MM.1S (cell line): ENCODE measurements around the gene GFPT1.

Experiments
- DNase-seq: peaks from one replicate; pipeline ENCODE4 v3.0.0-alpha.2; 2015
- H2AFZ ChIP-seq: fragments of 300-600 bp; sonication (generic); 2 replicates; pipeline ENCODE4 v1.6.0; 2016; ENCODE audit warnings: antibody characterized with exemption, low read length
- H3F3A ChIP-seq: fragments of 300-600 bp; sonication (generic); 2 replicates; pipeline ENCODE4 v1.6.1; 2016; ENCODE audit warnings: mild to moderate bottlenecking, antibody characterized with exemption, low read length, moderate library complexity, mixed read lengths; ENCODE audit not compliant: insufficient read depth
- H3K27ac ChIP-seq: fragments of 300-600 bp; sonication (generic); 2 replicates; pipeline ENCODE4 v1.5.1; 2016; ENCODE audit warnings: mild to moderate bottlenecking, low read length
- H3K27me3 ChIP-seq: fragments of 300-600 bp; sonication (generic); replicated peaks from 2 replicates; pipeline ENCODE4 v1.6.0; 2016; ENCODE audit warnings: low read length; ENCODE audit not compliant: insufficient read depth
- H3K36me3 ChIP-seq: fragments of 300-600 bp; sonication (generic); replicated peaks from 2 replicates; pipeline ENCODE4 v1.6.1; 2016; ENCODE audit warnings: mild to moderate bottlenecking, low read length, mixed read lengths; ENCODE audit not compliant: insufficient read depth
- H3K4me1 ChIP-seq: fragments of 300-600 bp; sonication (generic); 2 replicates; pipeline ENCODE4 v1.6.1; 2016; ENCODE audit warnings: low read length, mixed read lengths
- H3K4me2 ChIP-seq: fragments of 300-600 bp; sonication (generic); 2 replicates; pipeline ENCODE4 v1.6.0; 2016; ENCODE audit warnings: low read depth, low read length
- H3K4me3 ChIP-seq: fragments of 300-600 bp; sonication (generic); 2 replicates; pipeline ENCODE4 v1.5.1; 2016; ENCODE audit warnings: low read length, mixed read lengths
- H3K79me2 ChIP-seq: fragments of 300-600 bp; sonication (generic); 2 replicates; pipeline ENCODE4 v1.6.1; 2016; ENCODE audit warnings: mixed run types, low read length, mixed read lengths
- H3K9ac ChIP-seq: fragments of 300-600 bp; sonication (generic); 2 replicates; pipeline ENCODE4 v1.6.1; 2016; ENCODE audit warnings: low read length, mixed read lengths
- H3K9me2 ChIP-seq: fragments of 300-600 bp; sonication (generic); replicated peaks from 2 replicates; pipeline ENCODE4 v1.6.1; 2016; ENCODE audit warnings: mild to moderate bottlenecking, low read length, mixed read lengths; ENCODE audit not compliant: insufficient read depth
- H3K9me3 ChIP-seq: fragments of 300-600 bp; sonication (generic); replicated peaks from 2 replicates; pipeline ENCODE4 v1.6.1; 2016; ENCODE audit warnings: mild to moderate bottlenecking, low read length, mixed read lengths; ENCODE audit not compliant: insufficient read depth
- H4K20me1 ChIP-seq: fragments of 300-600 bp; sonication (generic); 2 replicates; pipeline ENCODE4 v1.6.1; 2016; ENCODE audit warnings: mild to moderate bottlenecking, low read length, moderate library complexity, mixed read lengths; ENCODE audit not compliant: insufficient read depth
- EZH2 ChIP-seq: fragments of 300-600 bp; sonication (generic); optimal IDR thresholded peaks from 2 replicates; pipeline ENCODE3; 2017; ENCODE audit warnings: low read depth, mild to moderate bottlenecking, antibody characterized with exemption, low read length, mixed read lengths
- EZH2phosphoT487 ChIP-seq: fragments of 300-600 bp; sonication (generic); IDR thresholded peaks from 2 replicates; pipeline ENCODE4 v1.6.1; 2018; ENCODE audit warnings: antibody characterized with exemption, low read length
- TF ChIP-seq, protein P1 (sequence below): fragments of 300-600 bp; sonication (generic); IDR thresholded peaks from 2 replicates; pipeline ENCODE4 v1.5.1; 2016; ENCODE audit warnings: antibody characterized with exemption, low read length, mixed read lengths

GFPT1 gene

DNA sequence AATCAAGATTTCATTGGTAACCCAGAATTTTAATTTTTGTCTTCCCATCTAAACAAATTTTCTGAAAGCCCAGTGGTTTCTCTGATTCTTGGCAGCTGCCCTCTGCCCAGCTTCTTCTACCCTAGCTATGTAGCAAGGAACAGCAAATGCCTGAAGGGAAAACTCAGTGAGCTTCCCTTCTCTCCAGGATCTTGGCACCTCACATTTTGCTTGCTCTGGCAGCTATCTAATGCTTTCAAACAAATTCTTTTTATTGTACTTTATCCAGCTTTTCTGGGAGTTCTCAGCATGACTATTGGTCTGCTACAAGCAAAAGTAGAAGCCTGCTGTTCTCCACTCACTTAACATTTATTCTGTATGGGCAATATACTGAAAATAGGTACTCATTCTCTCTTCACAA is 18.3 kb upstream of the GFPT1 start:
- H3K9me3 ChIP-seq, result no peaks in the 10 kb centered on the region
- no peak overlapping the region for H3K4me3 ChIP-seq
- H3K4me2 ChIP-seq, result no peak overlapping the region
- no peaks in the 10 kb centered on the region for H3F3A ChIP-seq
- no peaks in the 10 kb centered on the region for H4K20me1 ChIP-seq
- TF ChIP-seq EZH2phosphoT487 (no peak), EZH2 (no peak)
- TF ChIP-seq, protein P1, sequence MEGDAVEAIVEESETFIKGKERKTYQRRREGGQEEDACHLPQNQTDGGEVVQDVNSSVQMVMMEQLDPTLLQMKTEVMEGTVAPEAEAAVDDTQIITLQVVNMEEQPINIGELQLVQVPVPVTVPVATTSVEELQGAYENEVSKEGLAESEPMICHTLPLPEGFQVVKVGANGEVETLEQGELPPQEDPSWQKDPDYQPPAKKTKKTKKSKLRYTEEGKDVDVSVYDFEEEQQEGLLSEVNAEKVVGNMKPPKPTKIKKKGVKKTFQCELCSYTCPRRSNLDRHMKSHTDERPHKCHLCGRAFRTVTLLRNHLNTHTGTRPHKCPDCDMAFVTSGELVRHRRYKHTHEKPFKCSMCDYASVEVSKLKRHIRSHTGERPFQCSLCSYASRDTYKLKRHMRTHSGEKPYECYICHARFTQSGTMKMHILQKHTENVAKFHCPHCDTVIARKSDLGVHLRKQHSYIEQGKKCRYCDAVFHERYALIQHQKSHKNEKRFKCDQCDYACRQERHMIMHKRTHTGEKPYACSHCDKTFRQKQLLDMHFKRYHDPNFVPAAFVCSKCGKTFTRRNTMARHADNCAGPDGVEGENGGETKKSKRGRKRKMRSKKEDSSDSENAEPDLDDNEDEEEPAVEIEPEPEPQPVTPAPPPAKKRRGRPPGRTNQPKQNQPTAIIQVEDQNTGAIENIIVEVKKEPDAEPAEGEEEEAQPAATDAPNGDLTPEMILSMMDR, result no peak
- H3K27me3 ChIP-seq, result no peaks in the 10 kb centered on the region
- no peaks in the 10 kb centered on the region for H3K36me3 ChIP-seq
- H3K79me2 ChIP-seq, result no peaks in the 10 kb centered on the region
- H3K27ac ChIP-seq, result no peak overlapping the region
- no peak overlapping the region for H2AFZ ChIP-seq
- no peak for DNase-seq
- H3K4me1 ChIP-seq, result no peaks in the 10 kb centered on the region
- H3K9me2 ChIP-seq, result no peaks in the 10 kb centered on the region
- H3K9ac ChIP-seq, result no peak overlapping the region

DNA sequence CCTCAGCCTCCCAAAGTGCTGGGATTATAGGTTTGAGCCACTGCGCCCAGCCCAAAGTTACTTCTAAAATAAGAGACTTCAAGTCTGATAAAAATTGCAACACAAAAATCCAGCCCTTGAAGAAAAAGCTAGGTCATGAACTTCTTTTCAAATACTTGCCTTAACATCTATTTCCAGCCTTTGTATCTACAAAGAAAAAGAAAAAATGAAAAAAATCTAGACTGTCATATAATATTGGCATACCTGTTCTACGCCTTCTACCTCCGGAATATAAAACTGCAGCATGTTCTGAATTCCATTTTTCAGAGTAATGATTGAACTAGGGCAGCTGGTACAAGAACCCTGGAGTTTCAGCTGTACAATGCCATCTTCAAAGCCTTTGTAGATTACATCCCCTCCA is 13.1 kb upstream of the GFPT1 start:
- Histone ChIP-seq H3K4me2 (no peak overlapping the region), H3F3A (no peaks in the 10 kb centered on the region), H3K79me2 (no peaks in the 10 kb centered on the region), H4K20me1 (no peaks in the 10 kb centered on the region), H3K27me3 (no peaks in the 10 kb centered on the region), H3K27ac (no peak overlapping the region), H3K36me3 (no peaks in the 10 kb centered on the region), H3K9me2 (no peaks in the 10 kb centered on the region), H3K4me1 (no peaks in the 10 kb centered on the region), H3K9ac (no peak overlapping the region), H2AFZ (no peak overlapping the region), H3K9me3 (no peaks in the 10 kb centered on the region), H3K4me3 (no peak overlapping the region)
- TF ChIP-seq, protein P1, result no peak
- DNase-seq, result no peak

DNA sequence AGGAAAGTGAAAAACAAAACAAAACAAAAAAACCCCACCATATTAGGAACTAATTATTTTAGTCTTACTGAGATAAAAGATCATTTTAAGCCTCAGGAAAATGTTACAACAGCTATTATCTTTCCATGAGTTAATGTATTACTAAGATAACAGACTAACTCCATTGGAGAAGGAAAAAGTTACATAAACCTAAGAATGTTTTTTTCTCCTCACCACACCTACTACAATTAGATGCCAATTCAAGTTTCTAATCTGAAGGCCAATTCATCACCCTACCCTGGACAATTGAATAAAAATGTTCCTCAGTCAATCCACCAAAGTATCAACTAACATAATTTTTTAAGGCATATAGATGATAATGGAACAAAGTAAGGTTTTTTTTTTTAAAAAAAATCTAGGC is 10.2 kb upstream of the GFPT1 start:
- H2AFZ ChIP-seq, result no peak overlapping the region
- no peaks in the 10 kb centered on the region for H3K36me3 ChIP-seq
- H3K9ac ChIP-seq, result no peak overlapping the region
- TF ChIP-seq, protein P1, result no peak
- no peak for TF ChIP-seq EZH2
- no peak for TF ChIP-seq EZH2phosphoT487
- DNase-seq, result no peak
- H3K4me2 ChIP-seq, result no peak overlapping the region
- no peaks in the 10 kb centered on the region for H3K4me1 ChIP-seq
- H3K27me3 ChIP-seq, result no peaks in the 10 kb centered on the region
- H3F3A ChIP-seq, result no peaks in the 10 kb centered on the region
- no peak overlapping the region for H3K4me3 ChIP-seq
- H3K9me2 ChIP-seq, result no peaks in the 10 kb centered on the region
- H3K9me3 ChIP-seq, result no peaks in the 10 kb centered on the region
- H3K79me2 ChIP-seq, result no peaks in the 10 kb centered on the region
- H3K27ac ChIP-seq, result no peak overlapping the region
- H4K20me1 ChIP-seq, result no peaks in the 10 kb centered on the region

DNA sequence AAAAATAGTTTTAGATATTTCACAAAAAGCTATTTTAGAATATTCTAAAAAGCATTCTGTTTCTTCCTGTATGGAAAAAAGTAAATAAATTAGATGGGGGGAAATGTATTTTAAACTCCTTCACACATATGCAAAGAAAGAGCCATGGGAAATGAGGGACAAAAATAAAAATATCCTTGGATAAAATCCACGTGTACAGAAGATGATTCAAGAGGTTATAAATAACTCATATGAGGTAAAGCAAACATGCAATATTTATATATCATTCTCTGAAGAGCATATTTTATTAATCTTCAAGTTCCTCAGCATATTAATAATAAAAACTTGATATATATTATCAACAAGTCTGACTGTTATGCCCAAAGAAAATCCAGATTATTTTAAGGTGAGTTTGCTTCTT is 8.8 kb upstream of the GFPT1 start:
- no peak for DNase-seq
- H3K4me1 ChIP-seq, result no peaks in the 10 kb centered on the region
- H3K27me3 ChIP-seq, result no peaks in the 10 kb centered on the region
- TF ChIP-seq, protein P1, result no peak
- TF ChIP-seq EZH2phosphoT487, result no peak
- no peak for TF ChIP-seq EZH2
- H3K79me2 ChIP-seq, result no peaks in the 10 kb centered on the region
- H2AFZ ChIP-seq, result no peak overlapping the region
- H3K4me2 ChIP-seq, result no peak overlapping the region
- no peaks in the 10 kb centered on the region for H3K9me2 ChIP-seq
- H3F3A ChIP-seq, result no peaks in the 10 kb centered on the region
- H3K4me3 ChIP-seq, result no peak overlapping the region
- H3K9ac ChIP-seq, result no peak overlapping the region
- no peak overlapping the region for H3K27ac ChIP-seq
- H3K36me3 ChIP-seq, result no peaks in the 10 kb centered on the region
- no peaks in the 10 kb centered on the region for H4K20me1 ChIP-seq
- no peaks in the 10 kb centered on the region for H3K9me3 ChIP-seq
